ENCODE measurements around the gene PLCH1.

The PLCH1 gene

GRCh38 chr3:155326901-155327300 lies 418.0 kb downstream of the PLCH1 start:
- CTCF ChIA-PET = no interaction called here
- no peak for TF ChIP-seq LEF1 (IDR thresholded peaks at IDR 0.05; ENCODE audit: borderline replicate concordance)
- no peak for TF ChIP-seq ELF4 (IDR thresholded peaks at IDR 0.05)
- no peak for TF ChIP-seq NFRKB (IDR thresholded peaks at IDR 0.05)
- no peak for TF ChIP-seq SP1 (IDR thresholded peaks at IDR 0.05)
- no peak for TF ChIP-seq SUZ12 (IDR thresholded peaks at IDR 0.05)
- POLR2A ChIA-PET = no interaction called here
- no peak for DNase-seq (ENCODE audit: extremely low spot score)

DNA sequence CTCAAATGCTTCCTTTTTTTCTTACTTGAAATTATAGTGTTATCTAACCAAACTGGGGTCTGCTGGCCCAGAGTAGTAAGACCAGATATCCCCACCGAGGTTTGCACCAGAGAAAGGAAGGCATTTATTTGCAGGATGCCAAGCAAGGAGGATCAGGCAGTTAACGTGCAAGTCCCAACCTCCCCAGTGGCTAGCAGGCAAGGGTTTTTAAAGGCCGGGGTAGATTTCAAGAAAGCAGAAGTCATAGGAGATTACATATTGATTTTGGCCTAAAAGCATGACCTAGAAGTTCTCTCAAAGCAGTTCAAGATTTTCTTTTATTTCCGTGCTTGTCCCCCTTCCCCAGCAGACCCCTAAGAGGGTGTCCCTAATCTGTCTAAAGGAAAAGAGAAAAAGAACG lies 418.6 kb downstream of the PLCH1 start:
- POLR2A ChIA-PET = no interaction called here
- CTCF ChIA-PET = no interaction called here
- DNase-seq (ENCODE audit: extremely low spot score) = no peak
- TF ChIP-seq NFRKB (IDR thresholded peaks at IDR 0.05) = no peak
- TF ChIP-seq, protein P1, sequence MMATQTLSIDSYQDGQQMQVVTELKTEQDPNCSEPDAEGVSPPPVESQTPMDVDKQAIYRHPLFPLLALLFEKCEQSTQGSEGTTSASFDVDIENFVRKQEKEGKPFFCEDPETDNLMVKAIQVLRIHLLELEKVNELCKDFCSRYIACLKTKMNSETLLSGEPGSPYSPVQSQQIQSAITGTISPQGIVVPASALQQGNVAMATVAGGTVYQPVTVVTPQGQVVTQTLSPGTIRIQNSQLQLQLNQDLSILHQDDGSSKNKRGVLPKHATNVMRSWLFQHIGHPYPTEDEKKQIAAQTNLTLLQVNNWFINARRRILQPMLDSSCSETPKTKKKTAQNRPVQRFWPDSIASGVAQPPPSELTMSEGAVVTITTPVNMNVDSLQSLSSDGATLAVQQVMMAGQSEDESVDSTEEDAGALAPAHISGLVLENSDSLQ (IDR thresholded peaks at IDR 0.05) = no peak
- no peak for TF ChIP-seq ELF4 (IDR thresholded peaks at IDR 0.05)
